GM18951 (cell line): ENCODE measurements around the gene OR2AK2.

ENCODE experiments used
- POLR2A ChIP-seq: IDR thresholded peaks from 4 replicates; pipeline ENCODE4 v1.6.1; 2011; ENCODE audit warnings: mild to moderate bottlenecking; ENCODE audit not compliant: insufficient read length, insufficient read depth; ENCODE audit errors: extremely low read depth
- in situ Hi-C: fragments of 300-500 bp; cut with MboI; formaldehyde crosslinking; loops from one replicate; pipeline ENCODE4 v1.12.0; 2022; ENCODE audit warnings: low sequenced_read_pairs, mixed read lengths, inconsistent platforms; ENCODE audit not compliant: unreplicated experiment

OR2AK2 gene

GRCh38 chr1:247966532-247967204 lies 1.6 kb downstream of the OR2AK2 start:
- no peak for TF ChIP-seq POLR2A

GRCh38 chr1:247992986-247993385 lies 28.0 kb downstream of the OR2AK2 start:
- no peak for TF ChIP-seq POLR2A
- in situ Hi-C loops: no loop called here

More at GRCh38 chr1:247966532-247967204, 1.6 kb downstream of the OR2AK2 start:
- in situ Hi-C loops: no loop called here

- in situ Hi-C loops: no loop called here
Observed at GRCh38 chr1:247998811-247999210, 33.8 kb downstream of the OR2AK2 start.

GRCh38 chr1:248000169-248000568 lies 35.1 kb downstream of the OR2AK2 start:
- in situ Hi-C loops: no loop called here
- TF ChIP-seq POLR2A: no peak

More at GRCh38 chr1:247998811-247999210, 33.8 kb downstream of the OR2AK2 start:
- TF ChIP-seq POLR2A: no peak

- in situ Hi-C loops: no loop called here
- no peak for TF ChIP-seq POLR2A
Observed at GRCh38 chr1:248007778-248008177, 42.7 kb downstream of the OR2AK2 start.

- TF ChIP-seq POLR2A: no peak
- in situ Hi-C loops: no loop called here
Observed at GRCh38 chr1:248009681-248010080, 44.6 kb downstream of the OR2AK2 start.

GRCh38 chr1:248013229-248013710 lies 48.2 kb downstream of the OR2AK2 start, which contains the start of gene OR2L5:
Gene OR2L5 (plus strand): TSS chr1:248013660. CDS start chr1:248021948, 8,288 bp downstream.
- in situ Hi-C loops: no loop called here

GRCh38 chr1:248015803-248016202 lies 50.8 kb downstream of the OR2AK2 start:
- TF ChIP-seq POLR2A: no peak
- in situ Hi-C loops: no loop called here

More at GRCh38 chr1:248013229-248013710, 48.2 kb downstream of the OR2AK2 start, which contains the start of gene OR2L5:
- TF ChIP-seq POLR2A: no peak
